ENCODE data around the gene MYH11.

DNA sequence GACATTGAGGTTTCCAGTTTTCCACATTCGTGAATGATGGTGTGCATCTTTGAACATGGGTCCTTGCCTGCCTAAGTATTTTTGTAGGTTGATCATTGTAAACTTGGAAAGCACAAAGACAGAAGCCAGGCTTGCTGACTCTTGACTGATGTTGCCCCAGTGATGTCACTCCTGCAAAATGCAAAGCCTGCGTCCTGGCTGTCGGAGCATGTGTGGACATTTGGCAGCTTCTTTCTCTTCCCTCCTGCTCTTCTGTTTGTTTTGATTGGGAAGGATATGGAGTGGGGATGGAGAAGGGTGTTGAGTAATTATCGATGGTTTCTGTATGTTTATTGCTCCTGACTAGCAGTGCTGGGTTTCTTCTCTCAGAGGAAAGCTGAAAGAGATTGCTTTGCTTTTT, 203.6 kb downstream of the MYH11 start:
- TF ChIP-seq CTCF (IDR thresholded peaks at IDR 0.05; ENCODE audit: low read length) (no peak), EZH2 (IDR thresholded peaks at IDR 0.05; ENCODE audit: borderline replicate concordance, low read length) (no peak)

Data from OCI-LY1 (cell line).